Astrocyte of the hippocampus (primary cell): ENCODE data around the gene CPO.

Experiments used
- DNase-seq: peaks from one replicate; pipeline ENCODE4 v3.0.0; 2011; ENCODE audit warnings: low read depth, low spot score

The CPO gene

GRCh38 chr2:207012461-207012860, 73.1 kb downstream of the CPO start:
- DNase-seq: no peak

DNA sequence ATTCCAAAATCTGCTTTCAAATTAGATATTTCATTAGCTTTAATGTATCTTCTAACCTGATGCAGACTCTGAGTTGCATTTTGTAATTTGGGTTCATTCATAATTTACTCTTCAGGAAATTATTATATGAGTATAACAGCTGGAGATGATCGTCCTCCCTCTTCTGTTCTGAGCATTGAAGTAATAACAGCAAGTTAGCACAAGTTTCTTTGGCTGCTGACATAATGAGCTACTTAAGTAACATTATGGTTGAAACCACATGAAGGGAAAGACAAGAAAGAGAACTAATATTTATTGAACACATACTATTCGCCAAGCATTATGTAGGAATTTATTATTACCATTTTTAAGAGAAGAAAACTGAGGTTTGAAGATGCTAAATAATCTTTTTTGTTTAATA, 75.1 kb downstream of the CPO start:
- DNase-seq: no peak

DNA sequence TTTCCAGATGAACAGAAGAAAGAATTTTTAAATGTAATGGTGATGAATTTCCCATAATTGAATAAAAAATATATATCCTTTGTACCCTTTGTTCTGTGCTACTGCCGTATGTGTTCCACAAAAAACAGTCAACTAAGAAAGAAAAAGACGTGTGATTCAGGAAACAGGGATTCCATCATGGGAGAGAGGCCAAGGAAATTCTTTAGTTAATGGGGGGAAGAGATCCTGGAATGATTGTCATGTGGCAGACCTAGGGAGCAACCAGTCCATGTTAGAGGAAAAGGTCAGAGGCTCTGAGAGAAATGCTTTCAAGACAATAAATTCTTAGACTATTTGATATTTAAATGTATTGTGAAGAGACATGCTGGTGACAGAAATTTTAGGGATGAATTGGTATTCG, 76.6 kb downstream of the CPO start:
- DNase-seq: peak; percentile 56
